Measurements from ENCODE around the gene BRD3OS. TPM values are rescaled to one million over a fixed set of nuclear protein-coding genes. Genes with fewer than 3 reads are reported as not detected.

Gene BRD3OS
- total RNA-seq, 2 experiments from 2014 or later = 13.5 to 16.0 TPM

- Mint-ChIP-seq H3K27me3 (ENCODE audit: low read depth) (no peaks in the 10 kb centered on the region), H3K9me3 (ENCODE audit: insufficient read depth) (peaks cover 4% of the 10 kb centered on the region), H3K36me3 (ENCODE audit: low read depth) (peaks cover 7% of the 10 kb centered on the region), H3K27ac (no peak overlapping the region), H3K4me3 (no peak overlapping the region), H3K4me1 (ENCODE audit: low read depth) (no peaks in the 10 kb centered on the region)
- ATAC-seq (no peak), DNase-seq (no peak)
- POLR2A ChIA-PET = interaction anchor here (0.6 kb wide), 1 partner anchor 939 kb away, joined by 3 read pairs; no protein-coding TSS in a partner anchor
- CTCF ChIA-PET = interaction anchor here (3.9 kb wide), 1 partner anchor 20 kb away, joined by 10 read pairs; no protein-coding TSS in a partner anchor
Observed at GRCh38 chr9:134014946-134015345, 10.3 kb upstream of the BRD3OS start.

- CTCF ChIA-PET = interaction anchor here (1.2 to 1.5 kb wide), 3 partner anchors 23 to 42 kb away, joined by 3 to 4 read pairs (median 4); no protein-coding TSS in a partner anchor
- DNase-seq (no peak), ATAC-seq (no peak)
- Mint-ChIP-seq H3K27ac (peak overlapping the region; percentile 64), H3K4me3 (no peak overlapping the region), H3K9me3 (ENCODE audit: insufficient read depth) (no peaks in the 10 kb centered on the region), H3K27me3 (ENCODE audit: low read depth) (no peaks in the 10 kb centered on the region), H3K4me1 (ENCODE audit: low read depth) (peaks cover 16% of the 10 kb centered on the region), H3K36me3 (ENCODE audit: low read depth) (peaks cover 6% of the 10 kb centered on the region)
- POLR2A ChIA-PET = interaction anchor here (1.0 to 1.1 kb wide), 2 partner anchors 30 kb away, joined by 4 read pairs; no protein-coding TSS in a partner anchor
Observed at GRCh38 chr9:134024214-134024792, 978 bp upstream of the BRD3OS start.

- Mint-ChIP-seq H3K9me3 (ENCODE audit: insufficient read depth) (no peaks in the 10 kb centered on the region), H3K27ac (peak overlapping the region; percentile 70), H3K4me3 (peak overlapping the region; percentile 79), H3K36me3 (ENCODE audit: low read depth) (peaks cover 9% of the 10 kb centered on the region), H3K27me3 (ENCODE audit: low read depth) (no peaks in the 10 kb centered on the region), H3K4me1 (ENCODE audit: low read depth) (peaks cover 16% of the 10 kb centered on the region)
- peak; percentile 72 for DNase-seq
- peak; percentile 71 for ATAC-seq
- ChIA-PET CTCF (interaction anchor here (0.6 to 1.6 kb wide), 9 partner anchors 8 to 73 kb away, joined by 3 to 5 read pairs (median 4); no protein-coding TSS in a partner anchor), POLR2A (interaction anchor here (0.6 to 1.3 kb wide), 5 partner anchors 40 to 826 kb away, joined by 3 to 6 read pairs (median 4); partner anchors contain the start of gene WDR5)
Observed at GRCh38 chr9:134025606-134026541, 593 bp downstream of the BRD3OS start.

- Mint-ChIP-seq H3K36me3 (ENCODE audit: low read depth) (peaks cover 13% of the 10 kb centered on the region), H3K4me3 (peak overlapping the region; percentile 79), H3K27ac (no peak overlapping the region), H3K27me3 (ENCODE audit: low read depth) (no peaks in the 10 kb centered on the region), H3K4me1 (ENCODE audit: low read depth) (peaks cover 16% of the 10 kb centered on the region), H3K9me3 (ENCODE audit: insufficient read depth) (no peaks in the 10 kb centered on the region)
- ATAC-seq = no peak
- CTCF ChIA-PET = interaction anchor here (1.2 to 1.6 kb wide), 2 partner anchors 39 to 73 kb away, joined by 4 to 5 read pairs; no protein-coding TSS in a partner anchor
- no peak for DNase-seq
- POLR2A ChIA-PET = interaction anchor here (1.2 kb wide), 2 partner anchors 43 to 109 kb away, joined by 3 to 4 read pairs; partner anchors contain the start of gene WDR5
Observed at GRCh38 chr9:134026581-134026980, 1.3 kb downstream of the BRD3OS start.

GRCh38 chr9:134026981-134027380 is 1.7 kb downstream of the BRD3OS start:
- no peaks in the 10 kb centered on the region for H3K9me3 Mint-ChIP-seq (ENCODE audit: insufficient read depth)
- ATAC-seq = no peak
- CTCF ChIA-PET = no interaction called here

GRCh38 chr9:134027561-134027960 is 2.3 kb downstream of the BRD3OS start:
- Mint-ChIP-seq H3K27me3 (ENCODE audit: low read depth) (no peaks in the 10 kb centered on the region), H3K36me3 (ENCODE audit: low read depth) (peaks cover 13% of the 10 kb centered on the region), H3K4me3 (no peak overlapping the region), H3K27ac (no peak overlapping the region), H3K9me3 (ENCODE audit: insufficient read depth) (no peaks in the 10 kb centered on the region), H3K4me1 (ENCODE audit: low read depth) (peaks cover 16% of the 10 kb centered on the region)
- ChIA-PET CTCF (no interaction called here), POLR2A (interaction anchor here (1.0 kb wide), 1 partner anchor 39 kb away, joined by 3 read pairs; no protein-coding TSS in a partner anchor)
- DNase-seq (no peak), ATAC-seq (no peak)

More at GRCh38 chr9:134026981-134027380, 1.7 kb downstream of the BRD3OS start:
- Mint-ChIP-seq H3K27me3 (ENCODE audit: low read depth) (no peaks in the 10 kb centered on the region), H3K4me3 (peak overlapping the region; percentile 56), H3K36me3 (ENCODE audit: low read depth) (peaks cover 13% of the 10 kb centered on the region), H3K4me1 (ENCODE audit: low read depth) (peaks cover 16% of the 10 kb centered on the region), H3K27ac (no peak overlapping the region)
- DNase-seq = no peak
- POLR2A ChIA-PET = interaction anchor here (1.0 to 1.2 kb wide), 2 partner anchors 40 to 42 kb away, joined by 3 read pairs; no protein-coding TSS in a partner anchor

- H3K4me3 Mint-ChIP-seq = no peak overlapping the region
- DNase-seq (no peak), ATAC-seq (no peak)
- no peaks in the 10 kb centered on the region for H3K27me3 Mint-ChIP-seq (ENCODE audit: low read depth)
- peaks cover 16% of the 10 kb centered on the region for H3K4me1 Mint-ChIP-seq (ENCODE audit: low read depth)
- ChIA-PET POLR2A (interaction anchor here (1.0 kb wide), 1 partner anchor 39 kb away, joined by 3 read pairs; no protein-coding TSS in a partner anchor), CTCF (no interaction called here)
- peaks cover 17% of the 10 kb centered on the region for H3K36me3 Mint-ChIP-seq (ENCODE audit: low read depth)
- no peaks in the 10 kb centered on the region for H3K9me3 Mint-ChIP-seq (ENCODE audit: insufficient read depth)
- no peak overlapping the region for H3K27ac Mint-ChIP-seq
Observed at GRCh38 chr9:134028076-134028475, 2.8 kb downstream of the BRD3OS start.

- CTCF ChIA-PET = no interaction called here
- H3K4me3 Mint-ChIP-seq = no peak overlapping the region
- DNase-seq = no peak
- ATAC-seq = no peak
- H3K27ac Mint-ChIP-seq = no peak overlapping the region
- no peaks in the 10 kb centered on the region for H3K27me3 Mint-ChIP-seq (ENCODE audit: low read depth)
- H3K4me1 Mint-ChIP-seq (ENCODE audit: low read depth) = peaks cover 16% of the 10 kb centered on the region
- H3K9me3 Mint-ChIP-seq (ENCODE audit: insufficient read depth) = no peaks in the 10 kb centered on the region
- POLR2A ChIA-PET = no interaction called here
- H3K36me3 Mint-ChIP-seq (ENCODE audit: low read depth) = peaks cover 23% of the 10 kb centered on the region
Observed at GRCh38 chr9:134028575-134029247, 3.4 kb downstream of the BRD3OS start.

- no peaks in the 10 kb centered on the region for H3K27me3 Mint-ChIP-seq (ENCODE audit: low read depth)
- ChIA-PET POLR2A (no interaction called here), CTCF (no interaction called here)
- DNase-seq (no peak), ATAC-seq (no peak)
- no peak overlapping the region for H3K27ac Mint-ChIP-seq
- no peaks in the 10 kb centered on the region for H3K9me3 Mint-ChIP-seq (ENCODE audit: insufficient read depth)
- H3K4me3 Mint-ChIP-seq = no peak overlapping the region
- H3K4me1 Mint-ChIP-seq (ENCODE audit: low read depth) = peaks cover 13% of the 10 kb centered on the region
- peaks cover 27% of the 10 kb centered on the region for H3K36me3 Mint-ChIP-seq (ENCODE audit: low read depth)
Observed at GRCh38 chr9:134029248-134030226, 4.3 kb downstream of the BRD3OS start.

GRCh38 chr9:134030821-134031470 is 5.7 kb downstream of the BRD3OS start:
- Mint-ChIP-seq H3K27me3 (ENCODE audit: low read depth) (no peaks in the 10 kb centered on the region), H3K9me3 (ENCODE audit: insufficient read depth) (no peaks in the 10 kb centered on the region), H3K4me1 (ENCODE audit: low read depth) (peaks cover 13% of the 10 kb centered on the region), H3K27ac (no peak overlapping the region), H3K36me3 (ENCODE audit: low read depth) (peaks cover 38% of the 10 kb centered on the region), H3K4me3 (no peak overlapping the region)
- no peak for ATAC-seq
- DNase-seq = no peak
- ChIA-PET CTCF (no interaction called here), POLR2A (no interaction called here)
